HG03378 (cell line): ENCODE data around the gene TMEM192.
"Not testable (repeated sequence)": the region's sequence is repeated elsewhere in the genome, so short reads cannot be mapped to it uniquely, and the experiment has no call there.

ENCODE experiments used
- ATAC-seq: cut with Tn5 transposase; IDR thresholded peaks from one replicate; pipeline ENCODE4 v1.9.1; 2021; ENCODE audit warnings: mild to moderate bottlenecking, moderate library complexity; ENCODE audit not compliant: unreplicated experiment

Gene TMEM192

DNA sequence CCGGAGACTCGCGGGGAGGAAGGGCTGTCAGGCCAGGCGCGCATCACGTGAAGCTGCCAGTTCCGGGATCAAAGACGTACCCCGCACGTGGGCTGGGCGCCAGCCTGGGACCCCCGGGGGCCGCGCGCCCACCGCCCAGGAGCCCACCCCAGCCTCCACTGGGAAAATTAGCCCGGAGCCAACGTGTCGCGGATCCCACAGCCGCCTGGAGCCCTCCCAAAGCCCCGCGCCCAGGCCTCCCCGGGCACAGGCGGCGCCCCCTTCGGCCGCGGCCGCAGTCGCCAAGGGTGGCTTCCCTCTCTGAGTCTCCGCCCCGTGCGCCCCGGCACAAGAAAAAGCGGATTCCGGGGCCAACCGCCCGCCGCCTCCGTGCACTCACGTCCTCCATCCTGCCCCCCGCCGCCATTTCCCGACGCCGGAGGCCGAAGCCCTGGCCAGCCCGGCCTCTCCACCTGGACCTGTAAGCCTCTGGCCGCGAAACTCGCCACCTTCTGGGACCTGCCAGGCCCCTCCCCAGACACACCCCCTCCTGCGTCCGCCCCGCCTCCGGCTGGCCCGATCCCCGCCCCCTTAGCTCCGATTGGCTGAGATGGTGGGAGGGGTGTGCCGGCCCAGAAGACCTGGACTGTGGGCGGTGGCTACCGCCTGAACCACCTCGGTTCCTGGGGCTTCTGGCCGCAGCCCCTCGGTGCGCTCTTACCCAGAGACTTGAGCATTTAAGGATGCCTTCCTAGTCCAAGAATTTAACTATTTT, at the start of gene TMEM192:
TMEM192 (minus strand) TSS at position 493 of the 754 bp plus-strand sequence; CDS start at position 406, 87 bp downstream.
- peak; percentile 91 for ATAC-seq

- no peak for ATAC-seq
Measured at GRCh38 chr4:165158762-165159161, 46.1 kb upstream of the TMEM192 start.

DNA sequence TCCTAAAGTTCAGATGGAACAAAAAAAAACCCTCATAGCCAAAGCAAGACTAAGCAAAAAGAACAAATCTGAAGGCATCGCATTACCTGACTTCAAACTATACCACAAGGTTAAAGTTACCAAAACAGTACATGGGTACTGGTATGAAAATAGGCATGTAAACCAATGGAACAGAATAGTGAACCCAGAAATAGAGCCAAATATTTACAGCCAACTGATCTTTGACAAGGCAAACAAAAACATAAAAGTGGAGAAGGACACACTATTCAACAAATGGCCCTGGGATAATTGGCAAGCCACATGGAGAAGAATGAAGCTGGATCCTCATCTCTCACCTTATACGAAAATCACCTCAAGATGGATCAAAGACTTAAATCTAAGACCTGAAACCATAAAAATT, 44.2 kb upstream of the TMEM192 start:
- ATAC-seq: no peak

DNA sequence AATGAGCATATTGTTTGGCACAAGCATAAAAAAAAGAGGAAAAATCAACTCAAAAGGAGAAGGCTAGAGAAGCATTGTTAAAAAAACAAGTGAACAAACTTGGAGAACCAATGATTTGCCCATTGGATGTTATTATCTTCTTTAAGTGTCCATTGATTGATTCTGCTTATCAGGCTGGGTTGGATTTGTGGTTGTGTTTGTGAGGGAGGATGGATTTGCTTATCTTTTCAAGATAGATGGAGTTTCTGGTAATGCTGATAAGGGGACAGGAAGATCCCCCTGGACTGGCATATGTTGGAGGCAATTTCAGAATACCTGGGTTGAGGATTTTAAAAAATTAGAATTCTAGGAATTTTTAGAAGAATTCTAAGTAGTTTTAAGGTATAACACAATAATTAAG, 41.8 kb upstream of the TMEM192 start:
- no peak for ATAC-seq

GRCh38 chr4:165152527-165152926, 39.9 kb upstream of the TMEM192 start:
- ATAC-seq: no peak

DNA sequence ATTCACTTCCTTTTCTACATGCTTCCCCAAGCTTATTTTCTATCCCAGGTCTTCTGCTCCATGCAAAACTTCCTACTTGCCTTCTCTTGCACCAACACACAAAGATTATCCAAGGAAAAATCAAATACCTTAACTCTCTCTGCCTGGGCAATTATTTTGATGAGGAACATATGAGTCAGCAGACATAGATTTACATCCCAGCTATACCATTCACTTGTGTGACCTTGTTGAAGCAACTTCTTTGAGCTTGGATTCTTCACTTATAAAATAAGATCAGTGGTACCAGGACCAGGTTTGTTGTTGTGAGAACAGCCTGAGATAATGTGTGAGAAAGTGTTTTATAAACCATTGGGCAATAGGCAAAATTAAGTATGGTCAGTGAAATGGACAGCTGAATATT, 39.1 kb upstream of the TMEM192 start:
- no peak for ATAC-seq

DNA sequence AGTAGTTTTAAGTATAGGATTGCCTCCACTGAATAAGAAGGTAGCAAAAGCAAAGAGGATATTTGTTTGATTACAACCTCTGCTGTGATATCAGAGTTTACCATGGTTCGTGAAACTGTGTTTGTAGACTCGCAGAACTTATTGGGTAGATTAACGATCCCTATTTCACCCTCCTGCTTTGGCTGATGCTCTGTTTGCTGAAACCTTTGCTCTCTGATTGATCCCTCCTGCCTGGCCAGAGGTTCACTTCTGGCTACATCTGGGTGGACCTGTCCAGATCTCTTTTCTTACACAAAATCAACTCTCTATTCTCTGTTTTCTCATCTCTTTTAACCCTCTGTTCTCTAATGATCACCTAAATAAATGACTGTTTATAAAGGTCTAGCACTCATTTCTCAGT, 37.9 kb upstream of the TMEM192 start:
- ATAC-seq: no peak

- ATAC-seq: no peak
Measured at GRCh38 chr4:165138843-165139242, 26.2 kb upstream of the TMEM192 start.

DNA sequence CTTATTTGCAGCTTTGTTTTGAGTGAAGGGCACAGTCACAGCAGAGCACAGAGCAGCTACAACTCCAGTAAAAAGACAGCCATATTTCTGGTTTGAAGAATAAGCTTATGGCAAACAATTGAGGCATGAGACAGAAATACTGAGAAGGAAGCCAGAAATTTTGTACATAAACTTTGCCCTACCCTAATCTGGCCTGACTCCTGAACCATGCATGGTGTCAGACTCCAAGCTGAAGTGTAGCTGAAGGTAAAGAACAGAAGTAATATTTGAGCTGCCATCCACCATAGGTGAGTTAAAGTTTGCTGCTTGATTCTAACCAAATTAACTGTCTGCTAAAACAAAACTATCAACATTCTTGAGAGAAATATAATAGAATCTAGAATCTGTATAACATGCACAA, 24.5 kb upstream of the TMEM192 start:
- no peak for ATAC-seq

- ATAC-seq: no peak
Measured at GRCh38 chr4:165136529-165136928, 23.9 kb upstream of the TMEM192 start.

GRCh38 chr4:165133150-165133549, 20.5 kb upstream of the TMEM192 start:
- no peak for ATAC-seq

GRCh38 chr4:165131247-165131832, 18.7 kb upstream of the TMEM192 start:
- peak; percentile 82 for ATAC-seq

DNA sequence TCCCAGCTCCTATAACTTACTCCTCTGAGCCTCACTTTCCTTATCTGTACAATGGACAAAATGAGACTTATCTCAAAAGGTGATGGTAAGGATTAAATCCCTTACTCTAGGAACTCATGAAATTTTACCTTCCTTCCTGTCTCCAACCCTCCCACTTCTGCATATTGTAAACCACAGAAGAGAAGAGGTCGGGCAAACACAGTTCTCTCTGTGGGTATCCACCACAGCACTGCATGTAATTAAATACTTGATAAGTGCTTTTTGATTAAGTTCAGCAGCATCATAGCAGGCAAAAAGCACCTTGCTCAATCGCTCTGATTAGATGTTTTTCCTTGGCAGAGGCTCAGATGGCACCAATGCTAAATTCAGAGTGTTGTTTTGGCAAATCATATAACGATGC, 17.3 kb upstream of the TMEM192 start:
- no peak for ATAC-seq

- ATAC-seq: not testable (repeated sequence)
Measured at GRCh38 chr4:165125869-165126499, 13.3 kb upstream of the TMEM192 start.

GRCh38 chr4:165124488-165124887, 11.8 kb upstream of the TMEM192 start:
- ATAC-seq: no peak

- peak; percentile 77 for ATAC-seq
Measured at GRCh38 chr4:165118256-165118909, 5.7 kb upstream of the TMEM192 start.

GRCh38 chr4:165115301-165115700, 2.6 kb upstream of the TMEM192 start:
- ATAC-seq: no peak

- ATAC-seq: no peak
Measured at GRCh38 chr4:165111906-165112367, 723 bp downstream of the TMEM192 start.

DNA sequence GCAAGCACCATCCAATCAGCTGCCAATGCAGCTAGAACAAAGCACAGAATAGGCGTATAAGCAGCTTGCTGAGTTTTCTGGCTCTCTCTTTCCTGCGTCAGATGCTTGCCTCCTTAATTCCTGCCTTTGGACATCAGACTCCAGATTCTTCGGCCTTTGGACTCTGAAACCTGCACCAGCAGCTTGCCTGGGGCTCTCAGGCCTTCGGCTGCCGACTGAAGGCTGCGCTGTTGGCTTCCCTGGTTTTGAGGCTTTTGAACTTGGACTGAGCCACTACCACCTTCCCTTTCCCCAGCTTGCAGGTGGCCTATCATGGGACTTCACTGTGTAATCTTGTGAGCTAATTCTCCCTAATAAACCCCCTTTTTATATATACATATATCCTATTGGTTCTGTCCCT, 6.1 kb downstream of the TMEM192 start:
- ATAC-seq: no peak

- ATAC-seq: no peak
Measured at GRCh38 chr4:165101641-165102040, 11.0 kb downstream of the TMEM192 start.

DNA sequence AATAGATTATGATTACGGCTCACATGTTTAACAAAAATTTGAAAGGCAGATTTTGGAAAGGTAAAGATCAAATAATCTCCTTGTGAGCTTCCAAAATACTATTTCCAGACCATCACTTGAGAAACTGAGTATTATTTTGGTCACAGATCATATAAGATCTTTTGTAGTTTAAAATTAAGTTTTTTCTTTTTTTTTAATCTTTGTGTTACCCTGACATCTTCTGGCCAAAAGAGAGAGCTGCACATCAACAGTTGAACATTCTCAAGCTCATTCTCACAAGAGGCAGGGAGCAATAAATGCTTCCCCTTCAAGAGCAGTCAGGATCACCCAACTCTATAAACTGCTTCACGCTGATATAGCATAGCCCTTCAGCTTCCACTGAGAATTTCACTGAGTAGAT, 15.9 kb downstream of the TMEM192 start:
- no peak for ATAC-seq

- ATAC-seq: no peak
Measured at GRCh38 chr4:165095291-165095690, 17.4 kb downstream of the TMEM192 start.
